HepG2 (cell line): ENCODE measurements around the gene NAALAD2. TPM values are rescaled to one million over a fixed set of nuclear protein-coding genes. Genes with fewer than 3 reads are reported as not detected.

Source experiments
- ATAC-seq: fragments of 200-7000 bp; cut with Tn5 transposase; 3 replicates; pipeline ENCODE4 v1.9.1; 2020; ENCODE audit warnings: mild to moderate bottlenecking, moderate library complexity
- BruUV-seq: library from RNA; stranded (reverse); fragments of 400-500 nt; replicated peaks from 2 replicates; lab custom pipeline; 2021; lab: Mats Ljungman, UMichigan
- CTCF ChIA-PET: fragments of 300-600 bp; formaldehyde crosslinking; extraction: SDS; loops from one replicate; lab custom pipeline; 2021; ENCODE audit warnings: low total read pairs, inconsistent platforms, low intra/inter-chr PET ratio; lab: Yijun Ruan, JAX
- POLR2A ChIA-PET: fragments of 350-600 bp; sonication (Branson Sonifier 250); formaldehyde crosslinking; loops from one replicate; lab custom pipeline; 2020; ENCODE audit warnings: antibody characterized with exemption, inconsistent platforms; lab: Yijun Ruan, JAX
- DNase-seq: peaks from one replicate; pipeline ENCODE4 v3.0.0-alpha.2; 2015; ENCODE audit warnings: low spot score
- FAIRE-seq: peaks from 3 replicates; lab custom pipeline; 2011; peaks lifted over from hg19 to GRCh38; lab: Jason Lieb, UNC
- H2AFZ ChIP-seq: one replicate; pipeline ENCODE4 v1.6.1; 2011; ENCODE audit warnings: low read length, inconsistent platforms
- H3K27ac ChIP-seq: fragments of 300-600 bp; 3 replicates; pipeline ENCODE4 v1.8.0; 2011; ENCODE audit warnings: mixed run types, mild to moderate bottlenecking, mixed read lengths, low read length, inconsistent platforms; ENCODE audit not compliant: insufficient read depth; ENCODE audit errors: extremely low read length
- H3K27me3 ChIP-seq, 2 experiments: fragments of 200-600 bp in 1 of 2; 2 replicates in 1 of 2; 3 replicates in 1 of 2; pipeline versions ENCODE4 v1.6.0 to v1.8.0; 2011; ENCODE audit warnings: low read length in 2 of 2, mild to moderate bottlenecking in 2 of 2, moderate library complexity in 2 of 2, inconsistent platforms in 1 of 2; ENCODE audit not compliant: insufficient read depth in 2 of 2, control insufficient read depth in 1 of 2
- H3K36me3 ChIP-seq, 2 experiments: fragments of 200-600 bp in 1 of 2; replicated peaks in 1 of 2; 2 replicates in 1 of 2; 3 replicates in 1 of 2; pipeline versions ENCODE4 v1.5.1 to v1.8.0; 2011; ENCODE audit warnings: low read length in 2 of 2, inconsistent platforms in 1 of 2; ENCODE audit not compliant: insufficient read depth in 2 of 2, control insufficient read depth in 1 of 2
- H3K4me1 ChIP-seq: 2 replicates; pipeline ENCODE4 v1.5.1; 2012; ENCODE audit warnings: low read length, inconsistent platforms; ENCODE audit not compliant: insufficient read depth
- H3K4me2 ChIP-seq: 2 replicates; pipeline ENCODE4 v1.6.0; 2011; ENCODE audit warnings: low read depth, low read length, inconsistent platforms
- H3K4me3 ChIP-seq, 3 experiments: fragments of 200-600 bp in 1 of 3; sonication (generic), shearing (Covaris generic) in 1 of 3; replicated peaks in 1 of 3; 2 replicates each; pipeline ENCODE4 v1.5.1; 2011 to 2016; ENCODE audit warnings: low read length in 3 of 3, inconsistent platforms in 2 of 3, low read depth in 2 of 3, mild to moderate bottlenecking in 2 of 3, control low read depth in 1 of 3, mixed read lengths in 1 of 3; ENCODE audit not compliant: insufficient read depth in 1 of 3
- H3K79me2 ChIP-seq: one replicate; pipeline ENCODE4 v1.6.1; 2011; ENCODE audit warnings: low read length, inconsistent platforms; ENCODE audit not compliant: insufficient read depth
- H3K9ac ChIP-seq: 2 replicates; pipeline ENCODE4 v1.6.0; 2011; ENCODE audit warnings: mild to moderate bottlenecking, low read depth, low read length, inconsistent platforms; ENCODE audit not compliant: insufficient read depth
- H3K9me3 ChIP-seq: 2 replicates; pipeline ENCODE4 v1.5.1; 2012; ENCODE audit warnings: mild to moderate bottlenecking, low read length
- H4K20me1 ChIP-seq: 2 replicates; pipeline ENCODE4 v1.6.0; 2011; ENCODE audit warnings: inconsistent platforms, mild to moderate bottlenecking, low read length, moderate library complexity; ENCODE audit not compliant: insufficient read depth
- HNRNPUL1 ChIP-seq: fragments of 200-400 bp; formaldehyde crosslinking; IDR thresholded peaks from 2 replicates; pipeline ENCODE4 v1.6.1; 2017; ENCODE audit warnings: low read depth, mild to moderate bottlenecking, low read length, moderate library complexity
- IKZF4 ChIP-seq: sonication (generic); formaldehyde crosslinking; IDR thresholded peaks from 2 replicates; pipeline ENCODE4 v1.5.1; 2020; ENCODE audit warnings: borderline replicate concordance, mild to moderate bottlenecking, low read depth, missing genetic modification reagents; ENCODE audit errors: not compliant biosample characterization
- SMAD9 ChIP-seq: sonication (generic); formaldehyde crosslinking; IDR thresholded peaks from 2 replicates; pipeline ENCODE4 v1.5.1; 2020; ENCODE audit warnings: mild to moderate bottlenecking, missing genetic modification reagents
- TBX2 ChIP-seq: sonication (generic); formaldehyde crosslinking; IDR thresholded peaks from 2 replicates; pipeline ENCODE4 v1.5.0; 2020; ENCODE audit warnings: missing genetic modification reagents, mild to moderate bottlenecking, borderline replicate concordance
- U2AF2 ChIP-seq: fragments of 200-400 bp; formaldehyde crosslinking; IDR thresholded peaks from 2 replicates; pipeline ENCODE4 v1.6.1; 2017; ENCODE audit warnings: low read depth, mild to moderate bottlenecking, low read length
- ZNF10 ChIP-seq: sonication (generic); formaldehyde crosslinking; IDR thresholded peaks from 2 replicates; pipeline ENCODE4 v1.4.0; 2020; ENCODE audit warnings: mild to moderate bottlenecking, low read depth, missing genetic modification reagents, borderline replicate concordance
- ZNF205 ChIP-seq: IDR thresholded peaks from 2 replicates; pipeline ENCODE4 v1.6.1; 2018; ENCODE audit warnings: missing biosample characterization, missing genetic modification reagents
- ZNF383 ChIP-seq: sonication (generic); formaldehyde crosslinking; IDR thresholded peaks from 2 replicates; pipeline ENCODE4 v1.4.0; 2020; ENCODE audit warnings: missing genetic modification reagents, mild to moderate bottlenecking, borderline replicate concordance
- ZNF430 ChIP-seq: sonication (generic); formaldehyde crosslinking; IDR thresholded peaks from 2 replicates; pipeline ENCODE4 v1.9.0; 2021; ENCODE audit warnings: mild to moderate bottlenecking, missing genetic modification reagents
- ZNF615 ChIP-seq: sonication (generic); formaldehyde crosslinking; IDR thresholded peaks from 2 replicates; pipeline ENCODE4 v1.5.0; 2020; ENCODE audit warnings: mild to moderate bottlenecking, missing genetic modification reagents, borderline replicate concordance
- ZNF788 ChIP-seq: sonication (generic); formaldehyde crosslinking; IDR thresholded peaks from 2 replicates; pipeline ENCODE4 v1.5.0; 2020; ENCODE audit warnings: mild to moderate bottlenecking, missing genetic modification reagents, borderline replicate concordance
- ZSCAN22 ChIP-seq: sonication (generic); formaldehyde crosslinking; IDR thresholded peaks from 2 replicates; pipeline ENCODE4 v1.4.0; 2020; ENCODE audit warnings: mild to moderate bottlenecking, missing genetic modification reagents
- WGBS: methylation state at CpG from one replicate; pipeline ENCODE4 v1.1.6; 2017; ENCODE audit warnings: low lambda C conversion rate; 5-methylcytosine and 5-hydroxymethylcytosine counted together
- in situ Hi-C: cut with HindIII; loops from 2 replicates; pipeline ENCODE4 v1.10.0; 2017; ENCODE audit warnings: low pct_unique_long_range_greater_than_20kb; ENCODE audit not compliant: extremely low pct_ligation_motif_present
- intact Hi-C: fragments of 100-400 bp; cut with micrococcal nuclease; formaldehyde crosslinking; loops from one replicate; pipeline ENCODE4 v1.10.0; 2022; ENCODE audit not compliant: unreplicated experiment
- polyA plus RNA-seq, 8 experiments: library from polyadenylated mRNA; depleted of rRNA in 3 of 8; stranded (reverse) in 7 of 8; unstranded in 1 of 8; fragments of >200 nt; fragmentation: Illumina TruSeq in 4 of 8; extraction: Trizol in 4 of 8; gene quantifications; 2 replicates each; pipeline versions ENCODE4 v1.2.1 to v1.2.3, GENCODE V29; 2011 to 2016; ENCODE audit warnings: low read depth in 4 of 8, missing spikeins in 1 of 8, mixed read lengths in 1 of 8; ENCODE audit not compliant: insufficient read depth in 1 of 8
- total RNA-seq, 5 experiments: library from RNA; depleted of rRNA; stranded (reverse); fragments of >200 nt; fragmentation: Illumina TruSeq; extraction: Trizol; gene quantifications; 2 replicates each; pipeline ENCODE4 v1.2.3, GENCODE V29; 2016; ENCODE audit warnings: low read depth in 1 of 5

The NAALAD2 gene
- total and polyA plus RNA-seq, 2 of the 13 experiments (the other 11 are each of a cell fraction or from before 2014, with no cell fraction given): 8.0 to 8.9 TPM

- FAIRE-seq: no peak
- H3K4me2 ChIP-seq: no peak overlapping the region
- ChIA-PET CTCF (no interaction called here), POLR2A (no interaction called here)
- intact Hi-C loops (no loop called here), in situ Hi-C loops (no loop called here)
- WGBS: 96% methylated on average over 3 of the region's 3 CpGs
- no peak overlapping the region for H2AFZ ChIP-seq
- H3K9ac ChIP-seq: no peak overlapping the region
- TF ChIP-seq U2AF2 (no peak), TBX2 (no peak), ZNF430 (CRISPR knock-in tag) (no peak), ZNF615 (CRISPR knock-in tag) (no peak), ZNF10 (CRISPR knock-in tag) (no peak), ZSCAN22 (CRISPR knock-in tag) (no peak), HNRNPUL1 (no peak), ZNF383 (CRISPR knock-in tag) (no peak), ZNF788 (CRISPR knock-in tag) (no peak), IKZF4 (CRISPR knock-in tag) (no peak), SMAD9 (CRISPR knock-in tag) (no peak), ZNF205 (CRISPR knock-in tag) (no peak)
- TF ChIP-seq, all 625 proteins: peak for 0
- no peaks in the 10 kb centered on the region for H3K4me1 ChIP-seq
- no peak overlapping the region for H3K4me3 ChIP-seq
- BruUV-seq: no TSS peak
- no peaks in the 10 kb centered on the region for H3K9me3 ChIP-seq
- no peaks in the 10 kb centered on the region for H3K79me2 ChIP-seq
- no peaks in the 10 kb centered on the region for H3K27me3 ChIP-seq
- no peak for DNase-seq
- H3K27ac ChIP-seq: no peak overlapping the region
- ATAC-seq: no peak
- H4K20me1 ChIP-seq: no peaks in the 10 kb centered on the region
- peaks cover 1 to 12% of the 10 kb centered on the region in 2 experiments; a peak in 4 of 5 replicates for H3K36me3 ChIP-seq
These were observed 67.9 kb downstream of the NAALAD2 start for GRCh38 chr11:90202342-90202741.
